ENCODE results near the gene TWIST2. TPM values are rescaled to one million over a fixed set of nuclear protein-coding genes. Genes with fewer than 3 reads are reported as not detected.

The TWIST2 gene
- total RNA-seq, 3 donors from 2014 or later = 38.2 to 200 (median 178) TPM

DNA sequence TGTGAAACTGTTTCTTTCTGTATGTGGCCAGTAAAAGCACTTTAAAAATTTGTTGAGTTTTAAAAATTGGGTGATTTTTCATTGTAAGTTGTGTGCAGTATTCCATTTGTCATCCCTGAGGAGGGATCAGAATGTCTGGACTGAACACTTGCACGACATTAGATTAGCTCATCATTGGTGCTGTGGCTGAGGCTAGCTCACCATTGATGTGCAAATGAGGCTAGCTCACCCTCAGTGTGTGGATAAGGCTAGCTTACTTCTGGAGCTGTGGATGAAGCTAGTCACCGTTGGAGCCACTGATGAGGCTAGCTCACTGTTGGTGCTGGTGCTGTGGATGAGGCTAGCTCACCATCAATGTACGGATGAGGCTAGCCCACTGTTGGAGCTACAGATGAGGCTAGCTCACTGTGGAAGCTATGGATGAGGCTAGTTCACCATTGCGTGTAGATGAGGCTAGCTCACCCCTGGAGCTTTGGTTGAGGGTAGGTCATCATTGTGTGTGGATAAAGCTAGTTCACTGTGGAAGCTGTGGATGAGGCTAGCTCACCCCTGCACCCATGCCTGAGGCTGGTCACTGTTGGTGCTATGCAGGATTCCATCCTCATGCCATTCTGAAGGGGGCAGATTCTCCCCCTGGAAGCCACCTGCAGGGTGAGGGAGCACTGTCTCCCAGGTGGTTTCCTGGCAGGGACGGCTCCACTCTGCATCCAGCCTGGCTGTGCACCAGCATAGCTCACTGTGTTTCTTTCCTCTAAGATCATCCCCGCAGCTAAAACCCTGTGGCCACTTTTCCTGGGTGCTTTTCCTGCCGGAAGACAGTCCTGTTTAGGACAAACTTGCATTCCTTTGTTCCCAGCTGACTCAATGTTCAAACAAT lies 101.1 kb downstream of the TWIST2 start:
- Histone ChIP-seq H3K9me3 (no peaks in the 10 kb centered on the region), H3K27ac (no peak overlapping the region), H3K36me3 (no peaks in the 10 kb centered on the region), H3K27me3 (no peaks in the 10 kb centered on the region), H3K4me1 (no peaks in the 10 kb centered on the region), H3K4me3 (no peak overlapping the region)
- no peak for TF ChIP-seq POLR2AphosphoS5 (IDR thresholded peaks at IDR 0.05)
- TF ChIP-seq POLR2A (IDR thresholded peaks at IDR 0.05) = no peak
- TF ChIP-seq, protein P1, sequence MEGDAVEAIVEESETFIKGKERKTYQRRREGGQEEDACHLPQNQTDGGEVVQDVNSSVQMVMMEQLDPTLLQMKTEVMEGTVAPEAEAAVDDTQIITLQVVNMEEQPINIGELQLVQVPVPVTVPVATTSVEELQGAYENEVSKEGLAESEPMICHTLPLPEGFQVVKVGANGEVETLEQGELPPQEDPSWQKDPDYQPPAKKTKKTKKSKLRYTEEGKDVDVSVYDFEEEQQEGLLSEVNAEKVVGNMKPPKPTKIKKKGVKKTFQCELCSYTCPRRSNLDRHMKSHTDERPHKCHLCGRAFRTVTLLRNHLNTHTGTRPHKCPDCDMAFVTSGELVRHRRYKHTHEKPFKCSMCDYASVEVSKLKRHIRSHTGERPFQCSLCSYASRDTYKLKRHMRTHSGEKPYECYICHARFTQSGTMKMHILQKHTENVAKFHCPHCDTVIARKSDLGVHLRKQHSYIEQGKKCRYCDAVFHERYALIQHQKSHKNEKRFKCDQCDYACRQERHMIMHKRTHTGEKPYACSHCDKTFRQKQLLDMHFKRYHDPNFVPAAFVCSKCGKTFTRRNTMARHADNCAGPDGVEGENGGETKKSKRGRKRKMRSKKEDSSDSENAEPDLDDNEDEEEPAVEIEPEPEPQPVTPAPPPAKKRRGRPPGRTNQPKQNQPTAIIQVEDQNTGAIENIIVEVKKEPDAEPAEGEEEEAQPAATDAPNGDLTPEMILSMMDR (IDR thresholded peaks at IDR 0.05) = no peak
- DNase-seq (ENCODE audit: low spot score in 2 of 2) = peak in 1 of 2 donors; percentile 7
- intact Hi-C loops (cut with DNase I; ENCODE audit: low total_unique reads) = no loop called here

DNA sequence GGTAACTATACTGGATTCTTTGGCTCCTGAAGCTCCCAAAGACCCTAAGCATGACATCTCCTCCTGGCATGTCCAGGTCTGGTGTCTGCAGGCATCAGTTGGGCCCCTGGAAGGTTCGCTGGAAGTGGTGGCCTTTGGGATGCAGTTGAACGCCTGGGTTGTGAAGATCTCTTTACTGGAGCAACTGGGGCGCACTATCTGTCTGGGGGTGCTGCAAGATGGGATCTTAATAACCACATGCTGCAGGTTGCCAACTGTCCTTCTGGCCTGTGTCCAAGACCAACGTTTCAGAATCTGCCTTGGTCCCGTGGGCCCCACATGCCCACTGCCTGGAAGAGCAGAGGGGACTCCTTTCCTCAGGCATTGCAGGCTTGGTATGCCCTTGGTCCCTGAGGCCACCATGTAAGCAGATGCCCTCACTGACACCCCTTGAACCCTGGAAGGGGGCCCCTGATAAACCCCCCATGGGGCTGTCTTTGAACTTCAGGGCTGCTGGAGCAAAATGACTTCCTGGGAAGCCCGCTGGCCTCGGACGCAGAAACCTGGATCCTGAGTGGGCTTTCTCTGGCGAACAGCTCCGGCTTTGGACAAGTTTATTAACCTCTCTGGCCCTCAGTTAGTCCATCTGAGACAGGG lies 101.9 kb downstream of the TWIST2 start:
- Histone ChIP-seq H3K27ac (no peak overlapping the region), H3K36me3 (no peaks in the 10 kb centered on the region), H3K4me3 (no peak overlapping the region), H3K9me3 (no peaks in the 10 kb centered on the region), H3K4me1 (no peaks in the 10 kb centered on the region), H3K27me3 (no peaks in the 10 kb centered on the region)
- peak in 1 of 2 donors; percentile 10 for DNase-seq (ENCODE audit: low spot score in 2 of 2)
- TF ChIP-seq POLR2AphosphoS5 (IDR thresholded peaks at IDR 0.05) (no peak), POLR2A (IDR thresholded peaks at IDR 0.05) (no peak)
- TF ChIP-seq, protein P1 (IDR thresholded peaks at IDR 0.05) = no peak
- intact Hi-C loops (cut with DNase I; ENCODE audit: low total_unique reads) = loop anchor here (10.0 kb wide), 1 partner anchor 355 kb away; no protein-coding TSS in a partner anchor

DNA sequence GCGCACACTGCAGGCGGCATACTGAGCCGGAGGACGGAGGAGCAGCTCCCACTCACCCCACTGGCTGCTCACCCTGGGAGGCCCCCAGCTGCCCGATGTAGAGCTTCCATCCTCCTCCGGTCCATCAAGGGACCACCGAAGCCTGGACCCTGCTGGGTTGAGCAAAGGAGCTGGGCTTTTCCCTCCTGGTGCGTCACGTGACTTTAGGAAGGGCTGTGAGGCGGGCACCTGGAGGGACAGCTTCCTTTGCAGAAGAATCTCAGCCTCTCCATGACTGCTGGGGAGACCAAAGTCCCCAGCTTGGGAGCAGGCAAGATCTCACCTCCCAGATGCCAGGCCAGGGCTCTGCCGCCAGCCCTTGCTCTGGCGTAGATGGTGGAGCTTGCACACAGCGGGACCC lies 102.7 kb downstream of the TWIST2 start:
- Histone ChIP-seq H3K4me1 (no peaks in the 10 kb centered on the region), H3K27ac (no peak overlapping the region), H3K27me3 (no peaks in the 10 kb centered on the region), H3K4me3 (no peak overlapping the region), H3K36me3 (no peaks in the 10 kb centered on the region), H3K9me3 (no peaks in the 10 kb centered on the region)
- no peak for TF ChIP-seq POLR2A (IDR thresholded peaks at IDR 0.05)
- TF ChIP-seq POLR2AphosphoS5 (IDR thresholded peaks at IDR 0.05) = no peak
- TF ChIP-seq, protein P1 (IDR thresholded peaks at IDR 0.05) = no peak
- DNase-seq (ENCODE audit: low spot score in 2 of 2) = peak in 1 of 2 donors; percentile 5
- intact Hi-C loops (cut with DNase I; ENCODE audit: low total_unique reads) = loop anchor here (10.0 kb wide), 1 partner anchor 356 kb away; no protein-coding TSS in a partner anchor

DNA sequence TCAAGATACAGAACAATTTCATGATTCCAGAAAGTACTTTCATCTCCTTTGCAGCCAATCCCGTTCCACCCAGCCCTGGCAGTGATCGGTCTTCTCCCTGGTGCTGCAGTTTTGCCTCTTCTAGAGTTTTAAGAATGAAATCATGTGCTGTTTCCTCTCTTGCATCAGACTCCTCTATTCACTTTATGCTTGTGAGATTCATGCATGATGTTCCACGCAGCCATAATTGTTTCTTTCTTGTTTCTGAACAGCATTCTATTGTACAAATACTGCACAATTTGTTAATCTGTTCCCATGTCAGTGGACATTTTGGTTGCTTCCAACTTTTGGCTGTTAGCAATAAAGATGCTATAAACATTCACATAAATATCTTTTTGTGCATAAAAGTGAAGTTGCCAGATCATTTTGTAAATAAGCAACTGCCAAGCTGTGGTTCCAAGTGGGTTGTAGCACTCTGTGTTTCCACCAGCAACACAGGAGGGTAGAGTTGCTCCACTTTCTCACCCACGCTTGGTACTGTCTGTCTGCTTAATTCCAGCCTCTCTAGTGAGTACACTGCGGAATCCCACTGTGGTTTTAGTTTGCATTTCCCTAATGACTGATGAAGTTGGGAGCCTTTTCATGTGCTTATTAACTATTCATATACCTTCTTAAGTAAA lies 104.5 kb downstream of the TWIST2 start:
- Histone ChIP-seq H3K4me3 (no peak overlapping the region), H3K4me1 (no peaks in the 10 kb centered on the region), H3K27ac (no peak overlapping the region), H3K36me3 (no peaks in the 10 kb centered on the region), H3K27me3 (no peaks in the 10 kb centered on the region), H3K9me3 (no peaks in the 10 kb centered on the region)
- TF ChIP-seq POLR2AphosphoS5 (IDR thresholded peaks at IDR 0.05) = no peak
- TF ChIP-seq, protein P1 (IDR thresholded peaks at IDR 0.05) = no peak
- TF ChIP-seq POLR2A (IDR thresholded peaks at IDR 0.05) = no peak
- peak in 1 of 2 donors; percentile 8 for DNase-seq (ENCODE audit: low spot score in 2 of 2)
- intact Hi-C loops (cut with DNase I; ENCODE audit: low total_unique reads) = loop anchor here (10.0 kb wide), 1 partner anchor 358 kb away; no protein-coding TSS in a partner anchor

Measured in breast epithelium (tissue), 4 donors.